G401 (cell line): ENCODE results near the gene RBP2. TPM values are rescaled to one million over a fixed set of nuclear protein-coding genes. Genes with fewer than 3 reads are reported as not detected.
"Not testable (repeated sequence)": the region's sequence is repeated elsewhere in the genome, so short reads cannot be mapped to it uniquely, and the experiment has no call there.

Source experiments
- DNase-seq: peaks from one replicate; pipeline ENCODE4 v3.0.0-alpha.2; 2015; ENCODE audit warnings: low spot score
- in situ Hi-C: cut with HindIII; loops from 2 replicates; pipeline ENCODE4 v1.10.0; 2016; ENCODE audit warnings: low sequenced_read_pairs, mixed read lengths
- total RNA-seq: library from RNA; depleted of rRNA; stranded (reverse); fragments of >200 nt; shearing (Covaris generic); gene quantifications from 2 replicates; pipeline ENCODE4 v1.2.3, GENCODE V29; 2014; rRNA removed

The RBP2 gene
- total RNA-seq, 1 experiment from 2014 or later = not detected

- DNase-seq = no peak
- in situ Hi-C loops = no loop called here
Measured at GRCh38 chr3:139416275-139416674, 60.0 kb downstream of the RBP2 start.

- in situ Hi-C loops = no loop called here
- DNase-seq = no peak
Measured at GRCh38 chr3:139414608-139415224, 61.6 kb downstream of the RBP2 start.

- in situ Hi-C loops, DNase-seq: not testable (repeated sequence)
Measured at GRCh38 chr3:139412891-139413290, 63.4 kb downstream of the RBP2 start.

Other genes with a start within 250 kb of the RBP2 start
- gene MRPS22, start 132.5 kb downstream of the RBP2 start, total RNA-seq = 120 and 201 TPM in 2 replicates
- 79.8 and 98.7 TPM in 2 replicates for gene COPB2, start 86.9 kb downstream of the RBP2 start, total RNA-seq
- not detected in 2 replicates for gene RBP1, start 63.2 kb upstream of the RBP2 start, total RNA-seq
- gene NMNAT3, start 201.5 kb upstream of the RBP2 start, total RNA-seq = not detected in 2 replicates